Ishikawa (cell line): ENCODE data around the gene ASPG.

Experiments used
- CEBPB ChIP-seq: IDR thresholded peaks from 2 replicates; pipeline ENCODE4 v1.6.1; 2012
- CREB1 ChIP-seq: IDR thresholded peaks from 2 replicates; pipeline ENCODE4 v1.6.1; 2012; ENCODE audit warnings: low read depth
- EGR1 ChIP-seq: IDR thresholded peaks from 2 replicates; pipeline ENCODE4 v1.6.1; 2012
- EP300 ChIP-seq: IDR thresholded peaks from 2 replicates; pipeline ENCODE4 v1.6.1; 2012; ENCODE audit warnings: borderline replicate concordance
- RAD21 ChIP-seq: IDR thresholded peaks from 2 replicates; pipeline ENCODE4 v1.6.1; 2012; ENCODE audit warnings: low read depth
- TAF1 ChIP-seq: IDR thresholded peaks from 2 replicates; pipeline ENCODE4 v1.6.1; 2012; ENCODE audit warnings: low read depth, mild to moderate bottlenecking
- TCF12 ChIP-seq: IDR thresholded peaks from 2 replicates; pipeline ENCODE4 v1.6.1; 2012; ENCODE audit warnings: low read depth
- ZBTB7A ChIP-seq: IDR thresholded peaks from 2 replicates; pipeline ENCODE4 v1.6.1; 2012; ENCODE audit warnings: low read depth
- TF ChIP-seq, protein P1 (sequence below): IDR thresholded peaks from 2 replicates; pipeline ENCODE4 v1.6.1; 2012; ENCODE audit warnings: low read depth, mild to moderate bottlenecking
- TF ChIP-seq, protein P2 (sequence below): IDR thresholded peaks from 2 replicates; pipeline ENCODE4 v1.6.1; 2012
- TF ChIP-seq, protein P3 (sequence below): IDR thresholded peaks from 2 replicates; pipeline ENCODE4 v1.6.1; 2012

DNA sequence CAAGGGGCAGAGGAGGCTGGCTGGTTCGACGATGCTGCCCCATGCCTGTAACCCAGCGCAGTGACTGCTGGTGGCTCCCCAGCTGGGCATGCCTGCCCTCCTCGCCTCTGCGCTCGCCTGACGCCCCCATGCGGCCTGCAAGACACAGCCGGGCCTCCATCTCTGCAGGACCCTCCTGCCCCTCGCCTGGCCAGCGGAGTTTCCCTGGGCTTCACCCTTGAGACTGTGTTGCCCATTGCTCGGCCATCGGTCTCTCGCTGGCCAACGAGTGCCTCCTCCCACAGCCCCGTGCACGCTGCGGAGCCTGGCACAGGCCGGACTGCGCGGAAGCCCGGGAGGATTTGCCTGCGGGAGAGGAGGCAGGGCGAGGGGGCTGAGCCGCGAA is 17.6 kb downstream of the ASPG start:
- TF ChIP-seq EGR1 (no peak), CEBPB (no peak), ZBTB7A (no peak), TAF1 (no peak), RAD21 (no peak), EP300 (no peak), CREB1 (no peak), TCF12 (no peak)
- TF ChIP-seq, protein P1, sequence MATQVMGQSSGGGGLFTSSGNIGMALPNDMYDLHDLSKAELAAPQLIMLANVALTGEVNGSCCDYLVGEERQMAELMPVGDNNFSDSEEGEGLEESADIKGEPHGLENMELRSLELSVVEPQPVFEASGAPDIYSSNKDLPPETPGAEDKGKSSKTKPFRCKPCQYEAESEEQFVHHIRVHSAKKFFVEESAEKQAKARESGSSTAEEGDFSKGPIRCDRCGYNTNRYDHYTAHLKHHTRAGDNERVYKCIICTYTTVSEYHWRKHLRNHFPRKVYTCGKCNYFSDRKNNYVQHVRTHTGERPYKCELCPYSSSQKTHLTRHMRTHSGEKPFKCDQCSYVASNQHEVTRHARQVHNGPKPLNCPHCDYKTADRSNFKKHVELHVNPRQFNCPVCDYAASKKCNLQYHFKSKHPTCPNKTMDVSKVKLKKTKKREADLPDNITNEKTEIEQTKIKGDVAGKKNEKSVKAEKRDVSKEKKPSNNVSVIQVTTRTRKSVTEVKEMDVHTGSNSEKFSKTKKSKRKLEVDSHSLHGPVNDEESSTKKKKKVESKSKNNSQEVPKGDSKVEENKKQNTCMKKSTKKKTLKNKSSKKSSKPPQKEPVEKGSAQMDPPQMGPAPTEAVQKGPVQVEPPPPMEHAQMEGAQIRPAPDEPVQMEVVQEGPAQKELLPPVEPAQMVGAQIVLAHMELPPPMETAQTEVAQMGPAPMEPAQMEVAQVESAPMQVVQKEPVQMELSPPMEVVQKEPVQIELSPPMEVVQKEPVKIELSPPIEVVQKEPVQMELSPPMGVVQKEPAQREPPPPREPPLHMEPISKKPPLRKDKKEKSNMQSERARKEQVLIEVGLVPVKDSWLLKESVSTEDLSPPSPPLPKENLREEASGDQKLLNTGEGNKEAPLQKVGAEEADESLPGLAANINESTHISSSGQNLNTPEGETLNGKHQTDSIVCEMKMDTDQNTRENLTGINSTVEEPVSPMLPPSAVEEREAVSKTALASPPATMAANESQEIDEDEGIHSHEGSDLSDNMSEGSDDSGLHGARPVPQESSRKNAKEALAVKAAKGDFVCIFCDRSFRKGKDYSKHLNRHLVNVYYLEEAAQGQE, result no peak
- TF ChIP-seq, protein P2, sequence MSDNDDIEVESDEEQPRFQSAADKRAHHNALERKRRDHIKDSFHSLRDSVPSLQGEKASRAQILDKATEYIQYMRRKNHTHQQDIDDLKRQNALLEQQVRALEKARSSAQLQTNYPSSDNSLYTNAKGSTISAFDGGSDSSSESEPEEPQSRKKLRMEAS, result no peak
- TF ChIP-seq, protein P3, sequence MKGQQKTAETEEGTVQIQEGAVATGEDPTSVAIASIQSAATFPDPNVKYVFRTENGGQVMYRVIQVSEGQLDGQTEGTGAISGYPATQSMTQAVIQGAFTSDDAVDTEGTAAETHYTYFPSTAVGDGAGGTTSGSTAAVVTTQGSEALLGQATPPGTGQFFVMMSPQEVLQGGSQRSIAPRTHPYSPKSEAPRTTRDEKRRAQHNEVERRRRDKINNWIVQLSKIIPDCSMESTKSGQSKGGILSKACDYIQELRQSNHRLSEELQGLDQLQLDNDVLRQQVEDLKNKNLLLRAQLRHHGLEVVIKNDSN, result no peak
